Kidney (tissue), 14 donors: ENCODE results near the gene ACVR1. TPM values are rescaled to one million over a fixed set of nuclear protein-coding genes. Genes with fewer than 3 reads are reported as not detected.

Experiments
- DNase-seq, 5 donors: peaks; one replicate each; pipeline ENCODE4 v3.0.0-alpha.2; 2013 to 2020
- FAIRE-seq: peaks from 2 replicates; lab custom pipeline; 2012; peaks lifted over from hg19 to GRCh38; lab: Jason Lieb, UNC
- H3K27ac ChIP-seq, 2 donors: one replicate each; pipeline ENCODE4 v1.7.0; 2013; ENCODE audit warnings: low read depth in 2 of 2, low read length in 2 of 2, inconsistent platforms in 1 of 2
- H3K27me3 ChIP-seq: one replicate; pipeline ENCODE4 v1.7.1; 2013; ENCODE audit warnings: low read length, inconsistent platforms; ENCODE audit not compliant: control insufficient read depth, insufficient read depth
- H3K36me3 ChIP-seq, 3 donors: one replicate each; pipeline versions ENCODE4 v1.7.0 to v1.7.1; 2013; ENCODE audit warnings: low read length in 3 of 3, control low read depth in 1 of 3, inconsistent platforms in 1 of 3; ENCODE audit not compliant: insufficient read depth in 3 of 3, control insufficient read depth in 2 of 3
- H3K4me1 ChIP-seq, 3 donors: one replicate each; pipeline versions ENCODE4 v1.7.0 to v1.7.1; 2013; ENCODE audit warnings: low read length in 3 of 3, inconsistent platforms in 1 of 3, low read depth in 1 of 3; ENCODE audit not compliant: control insufficient read depth in 2 of 3, insufficient read depth in 2 of 3
- H3K4me3 ChIP-seq, 3 donors: one replicate each; pipeline versions ENCODE4 v1.7.0 to v1.8.1; 2013; ENCODE audit warnings: low read length in 3 of 3, control low read depth in 1 of 3, inconsistent platforms in 1 of 3
- H3K9ac ChIP-seq, 3 donors: one replicate each; pipeline versions ENCODE4 v1.7.0 to v1.7.1; 2013; ENCODE audit warnings: low read length in 3 of 3, control low read depth in 1 of 3, inconsistent platforms in 1 of 3
- H3K9me3 ChIP-seq, 3 donors: one replicate each; pipeline versions ENCODE4 v1.7.0 to v1.7.1; 2013; ENCODE audit warnings: low read length in 3 of 3, control low read depth in 1 of 3, inconsistent platforms in 1 of 3; ENCODE audit not compliant: control insufficient read depth in 2 of 3, insufficient read depth in 1 of 3
- CTCF ChIP-seq: IDR thresholded peaks from 3 replicates; pipeline ENCODE4 v1.5.1; 2012; ENCODE audit warnings: mild to moderate bottlenecking, moderate library complexity, borderline replicate concordance; ENCODE audit not compliant: insufficient read depth; ENCODE audit errors: extremely low read depth
- intact Hi-C: fragments of 100-400 bp; cut with DNase I; formaldehyde crosslinking; loops from one replicate; pipeline ENCODE4 v1.11.1; 2022
- polyA plus RNA-seq: library from polyadenylated mRNA; stranded (reverse); fragments of 350-450 nt; fragmentation: Illumina TruSeq; extraction: RNeasy Lipid Tissue Mini Kit (QIAGEN cat#74804); gene quantifications from one replicate; pipeline ENCODE4 v1.2.3, GENCODE V29; 2014; ENCODE audit warnings: low read depth, low replicate concordance; ENCODE audit not compliant: insufficient read depth
- total RNA-seq: library from RNA; stranded (reverse); fragmentation: NEBNext Ultra II Directional; extraction: Animal tissue kit (Norgen Biotek cat#: 25700); gene quantifications from one replicate; pipeline ENCODE4 v1.2.1, GENCODE V29; 2021
- donor health status: control.
- donor health status: control.
- donor health status: control.
- donor health status: control.
- donor health status: control.
- donor health status: DM: yes; HTN: yes; CAD: no.
- donor health status: Normal renal cell carcinoma (clear cell type).

ACVR1 gene
- total and polyA plus RNA-seq, 2 donors from 2014 or later, result 16.3 to 38.3 TPM

- intact Hi-C loops, result no loop called here
- FAIRE-seq, result no peak
Observed at GRCh38 chr2:157793053-157793612, 83.0 kb downstream of the ACVR1 start.

DNA sequence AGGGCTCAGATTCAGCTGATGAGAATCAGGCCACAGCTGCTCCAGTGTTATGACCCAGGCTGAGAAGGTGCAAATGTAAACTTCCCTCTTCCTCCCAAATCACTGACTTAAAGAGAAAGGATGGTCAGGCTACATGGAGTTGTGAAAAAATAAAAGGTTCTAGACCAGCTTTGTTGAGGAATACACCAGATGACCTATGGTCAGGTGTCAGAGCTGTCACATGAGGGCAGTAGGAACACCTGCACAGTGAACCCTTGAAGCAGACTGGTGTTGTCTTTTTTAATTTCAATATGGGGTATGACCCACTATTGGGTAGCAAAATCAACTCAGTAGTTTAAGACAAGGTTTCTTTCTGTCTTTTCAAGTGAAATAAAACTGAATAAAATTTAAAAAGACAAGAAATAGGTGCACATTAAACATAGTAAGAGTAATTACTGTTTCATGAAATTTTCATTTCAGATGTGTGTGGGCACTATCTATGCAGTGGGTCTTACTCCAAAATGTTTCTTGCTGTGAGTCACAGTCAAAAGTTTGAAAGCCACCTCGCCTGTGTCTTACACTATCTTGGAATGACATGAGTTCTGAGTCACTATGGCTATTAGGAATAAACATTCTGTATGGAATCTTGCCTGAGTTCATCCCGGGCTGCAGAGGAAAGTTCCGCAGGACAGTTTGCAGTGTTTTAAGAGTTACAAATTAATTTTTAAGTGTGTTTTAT lies 83.6 kb downstream of the ACVR1 start:
- intact Hi-C loops, result no loop called here
- peaks cover 0 to 28% (median 11%) of the 10 kb centered on the region in 3 donors for H3K4me1 ChIP-seq
- no peak overlapping the region for H3K4me3 ChIP-seq
- DNase-seq (no peak), FAIRE-seq (no peak)
- H3K9me3 ChIP-seq, result no peaks in the 10 kb centered on the region
- no peaks in the 10 kb centered on the region for H3K36me3 ChIP-seq
- H3K27me3 ChIP-seq, result no peaks in the 10 kb centered on the region
- no peak overlapping the region for H3K9ac ChIP-seq
- TF ChIP-seq CTCF, result no peak
- H3K27ac ChIP-seq, result no peak overlapping the region

More at GRCh38 chr2:157793053-157793612, 83.0 kb downstream of the ACVR1 start:
- Histone ChIP-seq H3K36me3 (peaks cover 0 to 1% (median 0%) of the 10 kb centered on the region in 3 donors), H3K27ac (no peak overlapping the region), H3K9me3 (no peaks in the 10 kb centered on the region), H3K4me3 (no peak overlapping the region), H3K9ac (no peak overlapping the region), H3K4me1 (peaks cover 0 to 28% (median 11%) of the 10 kb centered on the region in 3 donors), H3K27me3 (no peaks in the 10 kb centered on the region)
- no peak for DNase-seq
- TF ChIP-seq CTCF, result peak; percentile 11

- H3K9me3 ChIP-seq, result no peaks in the 10 kb centered on the region
- H3K9ac ChIP-seq, result no peak overlapping the region
- no peak overlapping the region for H3K4me3 ChIP-seq
- intact Hi-C loops, result no loop called here
- peak overlapping the region; percentile 26 to 30 for H3K27ac ChIP-seq
- DNase-seq (no peak), FAIRE-seq (no peak)
- no peaks in the 10 kb centered on the region for H3K27me3 ChIP-seq
- TF ChIP-seq CTCF, result no peak
- H3K36me3 ChIP-seq, result no peaks in the 10 kb centered on the region
- peaks cover 0 to 32% (median 13%) of the 10 kb centered on the region in 3 donors for H3K4me1 ChIP-seq
Observed at GRCh38 chr2:157790780-157791179, 85.3 kb downstream of the ACVR1 start.
